GM03348 (cell line): ENCODE data around the gene NXPE3.
"Not testable (repeated sequence)": the region's sequence is repeated elsewhere in the genome, so short reads cannot be mapped to it uniquely, and the experiment has no call there.

Experiments
- DNase-seq: peaks from one replicate; pipeline ENCODE4 v3.0.0; 2012; ENCODE audit warnings: low spot score

The NXPE3 gene

DNA sequence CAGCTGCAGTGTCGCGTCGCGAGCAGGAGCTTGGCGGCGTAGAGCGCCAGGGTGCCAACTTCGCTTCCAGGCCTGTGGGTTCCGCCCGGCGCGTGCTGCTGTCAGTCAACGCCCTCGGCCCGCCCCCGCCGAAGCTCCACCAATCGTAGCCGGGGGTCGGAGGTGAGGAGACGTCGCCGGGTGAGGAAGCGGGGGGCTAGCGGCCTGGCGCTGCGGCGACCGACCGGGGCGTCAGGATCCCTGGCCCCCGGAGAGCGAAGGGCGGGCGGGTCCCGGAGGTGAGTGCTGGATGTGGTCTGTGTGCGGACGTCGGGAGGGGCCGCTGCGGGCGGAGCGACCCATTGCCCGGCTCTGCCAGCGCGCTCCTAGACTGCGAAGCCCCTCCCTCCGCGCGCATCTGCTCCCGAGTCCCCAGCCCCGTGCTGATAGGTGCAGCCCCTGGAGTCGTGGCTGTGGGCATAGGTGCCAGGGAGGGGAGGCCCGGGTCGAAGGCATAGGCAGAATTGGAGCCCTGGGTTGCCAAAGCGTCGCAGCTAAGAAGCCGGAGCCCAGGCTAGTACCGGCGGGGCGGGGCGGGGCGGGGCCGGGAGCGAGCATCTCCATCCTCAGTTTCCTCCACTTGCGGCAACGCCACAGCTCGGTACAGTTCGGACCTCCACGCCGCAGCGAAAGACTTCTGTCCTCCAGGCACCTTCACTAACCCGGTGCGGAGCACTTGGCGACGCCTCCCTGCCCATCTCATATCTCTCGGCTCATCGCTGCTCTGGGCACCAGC, at the start of gene NXPE3:
Gene NXPE3, plus strand, starts transcription at position 165 of the 775 bp plus-strand sequence. CDS start 6,386 bp downstream, outside the sequence.
- DNase-seq, result peak; percentile 96

DNA sequence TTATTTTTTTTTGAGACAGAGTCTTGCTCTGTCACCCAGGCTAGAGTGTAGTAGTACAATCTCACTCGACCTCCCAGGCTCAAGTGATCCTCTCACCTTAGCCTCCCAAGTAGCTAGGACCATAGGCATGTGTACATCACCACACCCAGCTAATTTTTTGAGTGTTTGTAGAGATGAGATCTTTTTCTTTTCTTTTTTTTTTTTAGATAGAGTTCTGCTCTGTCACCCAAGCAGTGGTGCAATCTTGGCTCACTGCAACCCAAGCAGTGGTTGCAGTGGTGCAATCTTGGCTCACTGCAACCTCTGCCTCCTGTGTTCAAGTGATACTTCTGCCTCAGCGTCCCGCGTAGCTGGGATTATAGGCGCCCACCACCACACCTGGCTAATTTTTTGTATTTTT, 49.4 kb upstream of the NXPE3 start:
- DNase-seq, result no peak

DNA sequence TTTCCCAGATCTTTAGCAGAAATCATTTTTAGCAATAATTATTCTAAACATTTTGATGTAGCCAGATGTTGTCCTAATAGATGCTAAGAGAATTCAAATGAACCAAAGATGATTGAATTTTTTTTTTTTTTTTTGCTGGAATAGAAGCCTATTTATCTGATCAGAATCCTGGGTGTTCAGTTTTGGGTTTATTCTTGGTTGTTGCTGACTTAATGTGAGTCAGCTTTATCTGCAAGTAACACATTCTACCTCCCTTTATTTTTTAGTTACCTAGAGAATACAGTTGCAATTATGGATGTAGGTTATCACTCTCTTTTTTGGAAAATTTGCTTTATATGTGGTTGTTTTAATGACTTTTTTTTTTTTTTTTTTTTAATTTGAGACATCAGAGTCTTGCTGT, 48.2 kb upstream of the NXPE3 start:
- DNase-seq, result no peak

DNA sequence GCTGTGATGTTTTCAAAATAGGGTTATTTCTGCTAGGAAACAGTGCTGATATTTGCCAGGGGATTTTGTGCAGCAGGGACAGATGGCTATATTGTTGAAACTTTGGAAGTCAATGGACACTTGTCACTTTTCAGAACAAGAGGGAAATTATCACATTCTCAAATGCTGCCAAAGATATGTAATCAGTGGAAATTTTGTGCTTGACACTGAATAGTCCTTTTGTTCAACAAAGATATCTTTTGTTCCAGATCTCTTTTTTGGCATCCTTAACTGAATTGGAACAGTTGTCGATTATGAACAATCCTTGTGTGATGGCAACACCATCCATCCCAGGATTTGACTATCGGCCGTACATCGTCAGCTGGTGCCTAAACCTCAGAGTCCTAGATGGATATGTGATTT, 46.8 kb upstream of the NXPE3 start:
- no peak for DNase-seq

DNA sequence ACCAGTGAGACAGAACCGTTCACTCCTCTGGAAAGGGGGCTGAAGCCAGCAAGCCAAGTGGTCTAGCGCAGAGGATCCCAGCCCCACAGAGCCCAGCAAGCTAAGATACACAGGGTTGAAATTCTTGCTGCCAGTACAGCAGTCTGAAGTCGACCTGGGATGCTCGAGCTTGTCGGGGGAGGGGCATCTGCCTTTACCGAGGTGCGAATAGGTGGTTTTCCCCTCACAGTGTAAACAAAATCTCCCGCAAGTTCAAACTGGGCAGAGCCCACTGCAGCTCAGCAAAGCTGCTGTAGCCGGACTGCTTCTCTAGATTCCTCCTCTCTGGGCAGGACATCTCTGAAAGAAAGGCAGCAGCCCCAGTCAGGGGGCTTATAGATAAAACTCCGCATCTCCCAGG, 43.2 kb upstream of the NXPE3 start:
- no peak for DNase-seq

DNA sequence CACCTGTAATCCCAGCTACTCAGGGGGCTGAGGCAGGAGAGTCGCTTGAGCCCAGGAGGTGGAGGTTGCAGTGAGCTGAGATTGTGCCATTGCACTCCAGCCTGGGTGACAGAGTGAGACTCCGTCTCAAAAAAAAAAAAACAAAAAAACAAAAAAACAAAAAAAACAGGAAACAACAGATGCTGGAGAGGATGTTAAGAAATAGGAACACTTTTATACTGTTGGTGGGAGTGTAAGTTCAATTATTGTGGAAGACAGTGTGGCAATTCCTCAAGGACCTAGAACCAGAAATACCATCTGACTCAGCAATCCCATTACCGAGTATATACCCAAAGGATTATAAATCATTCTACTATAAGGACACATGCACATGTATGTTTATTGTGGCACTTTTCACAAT, 37.1 kb upstream of the NXPE3 start:
- DNase-seq, result not testable (repeated sequence)

DNA sequence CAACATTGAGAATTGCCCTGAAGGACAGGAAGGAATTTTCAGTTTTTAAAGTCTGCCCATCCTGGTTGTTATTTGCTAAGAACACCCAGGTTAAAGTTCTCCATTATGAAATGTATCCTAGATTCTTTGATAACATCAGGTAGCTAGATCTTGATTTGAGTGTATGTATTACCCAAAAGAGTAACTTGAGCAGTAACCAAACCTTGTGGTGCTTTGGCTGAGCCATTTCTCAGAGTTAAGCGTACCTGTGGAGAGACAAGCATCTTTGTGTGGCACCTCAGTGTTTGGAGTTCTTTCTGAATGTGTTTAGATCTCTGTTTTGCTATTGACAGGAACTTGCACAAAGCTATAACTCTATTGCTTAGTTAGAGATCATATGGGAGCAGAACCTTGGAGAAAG, 34.2 kb upstream of the NXPE3 start:
- no peak for DNase-seq

DNA sequence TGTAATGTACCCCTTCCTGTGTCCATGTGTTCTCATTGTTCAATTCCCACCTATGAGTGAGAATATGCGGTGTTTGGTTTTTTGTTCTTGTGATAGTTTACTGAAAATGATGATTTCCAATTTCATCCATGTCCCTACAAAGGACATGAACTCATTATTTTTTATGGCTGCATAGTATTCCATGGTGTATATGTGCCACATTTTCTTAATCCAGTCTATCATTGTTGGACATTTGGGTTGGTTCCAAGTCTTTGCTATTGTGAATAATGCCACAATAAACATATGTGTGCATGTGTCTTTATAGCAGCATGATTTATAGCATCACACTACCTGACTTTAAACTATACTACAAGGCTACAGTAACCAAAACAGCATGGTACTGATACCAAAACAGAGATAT, 33.1 kb upstream of the NXPE3 start:
- not testable (repeated sequence) for DNase-seq

DNA sequence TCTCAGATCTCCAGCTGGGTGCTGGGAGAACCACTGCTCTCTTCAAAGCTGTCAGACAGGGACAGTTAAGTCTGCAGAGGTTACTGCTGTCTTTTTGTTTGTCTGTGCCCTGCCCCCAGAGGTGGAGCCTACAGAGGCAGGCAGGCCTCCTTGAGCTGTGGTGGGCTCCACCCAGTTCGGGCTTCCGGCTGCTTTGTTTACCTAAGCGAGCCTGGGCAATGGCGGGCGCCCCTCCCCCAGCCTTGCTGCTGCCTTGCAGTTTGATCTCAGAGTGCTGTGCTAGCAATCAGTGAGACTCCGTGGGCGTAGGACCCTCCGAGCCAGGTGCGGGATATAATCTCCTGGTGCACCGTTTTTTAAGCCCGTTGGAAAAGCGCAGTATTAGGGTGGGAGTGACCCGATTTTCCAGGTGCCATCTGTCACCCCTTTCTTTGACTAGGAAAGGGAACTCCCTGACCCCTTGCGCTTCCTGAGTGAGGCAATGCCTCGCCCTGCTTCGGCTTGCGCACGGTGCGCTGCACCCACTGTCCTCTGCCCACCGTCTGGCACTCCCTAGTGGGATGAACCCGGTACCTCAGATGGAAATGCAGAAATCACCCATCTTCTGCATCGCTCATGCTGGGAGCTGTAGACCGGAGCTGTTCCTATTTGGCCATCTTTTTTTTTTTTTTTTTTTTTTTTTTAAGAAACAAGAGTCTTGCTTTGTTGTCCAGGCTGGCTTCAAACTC, 25.5 kb upstream of the NXPE3 start:
- not testable (repeated sequence) for DNase-seq

DNA sequence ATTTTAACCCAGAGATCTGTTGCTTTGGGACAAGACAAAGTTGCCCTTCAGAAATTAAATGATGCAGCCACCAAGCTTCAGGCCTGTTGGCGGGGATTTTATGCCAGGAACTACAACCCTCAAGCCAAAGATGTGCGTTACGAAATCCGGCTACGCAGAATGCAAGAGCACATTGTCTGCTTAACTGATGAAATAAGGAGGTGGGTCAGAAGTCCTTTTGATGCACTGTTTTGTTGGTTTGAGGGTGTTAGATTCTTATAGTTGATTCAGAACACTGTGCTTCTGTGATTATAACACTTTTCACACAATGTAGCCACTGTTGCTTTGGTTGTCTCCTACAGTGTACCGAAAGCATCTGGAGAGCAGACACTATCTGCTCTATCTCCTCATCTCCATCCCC, 20.8 kb upstream of the NXPE3 start:
- DNase-seq, result no peak

DNA sequence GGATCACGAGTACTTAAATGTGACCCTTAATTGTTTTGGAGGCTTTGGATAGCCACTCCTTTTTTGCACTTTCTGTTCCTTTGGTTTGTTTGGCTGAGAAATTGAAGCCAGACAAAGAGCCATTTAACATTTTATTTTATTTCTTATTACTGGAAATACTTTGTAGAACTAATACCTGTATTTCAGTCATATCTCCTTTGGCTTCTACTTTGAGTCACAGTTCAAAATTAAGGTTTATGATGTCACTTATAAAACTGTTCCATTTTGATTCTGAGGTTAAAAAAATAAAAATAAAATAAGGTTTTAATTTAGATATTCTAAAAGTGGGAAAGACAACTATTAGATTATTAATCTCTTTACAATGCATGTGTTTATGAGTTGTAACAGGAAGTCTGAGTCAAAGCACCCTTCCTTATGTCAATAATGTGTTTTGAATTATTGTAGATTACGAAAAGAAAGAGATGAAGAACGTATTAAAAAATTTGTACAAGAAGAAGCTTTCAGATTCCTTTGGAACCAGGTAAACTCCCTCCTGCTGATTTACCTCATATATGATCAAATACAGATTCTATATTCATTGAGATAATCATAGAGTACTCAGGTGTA, 16.9 kb upstream of the NXPE3 start:
- no peak for DNase-seq

DNA sequence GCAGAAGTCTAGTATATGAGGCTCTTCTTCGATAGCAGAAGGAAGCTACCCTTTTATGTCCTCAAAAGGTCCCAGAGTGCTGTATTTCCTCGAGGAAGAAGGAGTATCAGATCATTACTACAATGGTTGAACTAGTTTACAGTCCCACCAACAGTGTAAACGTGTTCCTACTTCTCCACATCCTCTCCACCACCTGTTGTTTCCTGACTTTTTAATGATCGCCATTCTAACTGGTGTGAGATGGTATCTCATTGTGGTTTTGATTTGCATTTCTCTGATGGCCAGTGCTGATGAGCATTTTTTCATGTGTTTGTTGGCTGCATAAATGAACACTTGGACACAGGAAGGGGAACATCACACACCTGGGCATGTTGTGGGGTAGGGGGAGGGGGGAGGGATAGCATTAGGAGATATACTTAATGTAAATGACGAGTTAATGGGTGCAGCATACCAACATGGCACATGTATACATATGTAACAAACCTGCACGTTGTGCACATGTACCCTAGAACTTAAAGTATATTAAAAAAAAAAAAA, 1.2 kb upstream of the NXPE3 start:
- DNase-seq, result not testable (repeated sequence)

DNA sequence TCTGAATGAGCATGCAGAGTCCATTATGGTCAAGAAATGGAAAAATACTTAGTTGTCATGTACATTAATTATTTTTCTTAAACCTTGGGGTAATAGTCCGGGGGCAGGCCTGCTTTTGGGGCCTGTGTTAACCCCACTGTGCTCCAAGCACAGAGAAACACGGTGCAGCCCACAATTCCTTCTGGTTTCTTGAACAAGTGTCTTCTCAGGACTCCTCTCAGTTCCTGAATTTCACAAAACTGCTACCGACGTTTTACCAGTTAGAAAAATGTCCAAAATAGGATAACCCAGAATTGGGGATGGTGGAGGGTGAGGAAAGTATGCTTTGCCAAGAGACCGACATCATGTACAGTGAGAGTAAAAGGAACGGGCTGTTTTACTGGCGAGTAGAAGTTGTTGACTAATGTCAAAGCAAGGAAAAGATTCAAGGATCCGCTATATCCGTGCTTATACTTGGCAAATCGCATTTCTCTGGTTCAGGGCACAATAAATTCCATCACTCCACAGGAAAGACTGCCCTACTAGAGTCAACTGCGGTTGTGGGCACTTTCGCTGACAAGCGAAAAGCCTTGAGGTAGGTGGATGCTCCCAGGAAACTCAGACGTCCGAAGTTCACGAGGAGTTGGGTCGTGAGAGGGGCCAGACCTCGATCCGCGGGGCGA, 495 bp upstream of the NXPE3 start:
- no peak for DNase-seq

DNA sequence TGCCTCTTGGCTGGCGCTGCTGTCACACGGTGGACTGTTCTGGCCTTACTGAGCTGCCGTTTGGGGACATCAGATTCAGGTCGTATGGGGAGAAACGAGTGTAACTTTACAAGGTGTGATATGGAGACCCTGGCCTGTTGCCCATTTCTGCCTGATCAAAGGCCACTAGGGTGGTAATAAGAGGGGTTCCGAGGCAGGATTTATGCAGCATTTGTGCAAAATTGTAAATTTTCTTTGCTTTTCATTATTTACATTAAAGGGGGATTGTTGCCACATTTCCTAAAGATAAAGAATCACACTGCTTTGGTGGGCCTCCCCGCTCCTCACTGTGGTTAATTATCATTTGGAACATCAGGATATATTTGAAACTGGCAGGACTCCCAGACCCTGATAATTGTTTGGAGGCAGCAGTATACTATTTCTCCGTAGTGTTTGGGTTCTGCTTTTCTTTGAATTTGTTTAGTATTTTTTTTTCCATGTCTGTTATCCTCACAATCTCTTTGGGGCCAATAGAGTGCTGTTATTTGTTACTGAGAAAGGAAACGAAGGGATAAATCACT, 891 bp downstream of the NXPE3 start:
- DNase-seq, result no peak

DNA sequence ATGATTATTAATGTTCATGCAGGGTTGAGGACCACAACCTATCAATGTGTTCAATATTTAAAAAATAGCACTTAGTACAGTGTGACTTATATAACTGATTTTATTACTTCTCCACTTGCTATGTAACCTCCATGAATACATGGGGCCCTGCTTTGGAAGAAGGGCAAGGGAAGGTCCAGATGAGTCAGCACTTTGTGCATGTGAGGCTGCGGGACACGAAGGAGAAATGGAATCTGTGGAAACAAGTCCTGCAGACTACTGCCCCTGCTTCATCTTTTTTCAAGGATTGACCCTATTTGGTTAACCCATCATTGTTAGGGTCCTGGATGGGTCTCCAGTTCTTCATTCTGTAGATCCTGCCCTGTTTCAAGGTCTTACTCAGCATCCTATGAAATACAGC, 1.6 kb downstream of the NXPE3 start:
- peak; percentile 77 for DNase-seq

DNA sequence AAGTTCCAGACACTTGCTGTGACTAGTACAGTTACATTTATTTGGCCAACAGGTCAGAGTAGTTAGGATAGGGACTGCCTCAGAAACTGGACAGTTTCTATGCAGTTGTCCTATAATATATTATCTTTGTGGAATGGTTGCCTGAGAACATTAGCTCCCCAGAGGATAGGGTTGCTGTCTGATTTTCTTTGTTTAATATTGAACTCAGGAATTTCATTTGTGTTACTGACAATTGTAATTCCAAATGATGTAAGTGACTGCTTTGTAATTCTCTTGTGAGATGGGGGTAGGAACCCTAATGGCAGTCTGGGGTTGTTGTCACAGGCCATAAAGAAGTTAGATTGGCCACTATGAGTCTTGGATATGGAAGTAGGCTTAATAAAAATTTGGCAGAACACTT, 2.2 kb downstream of the NXPE3 start:
- peak; percentile 14 for DNase-seq

DNA sequence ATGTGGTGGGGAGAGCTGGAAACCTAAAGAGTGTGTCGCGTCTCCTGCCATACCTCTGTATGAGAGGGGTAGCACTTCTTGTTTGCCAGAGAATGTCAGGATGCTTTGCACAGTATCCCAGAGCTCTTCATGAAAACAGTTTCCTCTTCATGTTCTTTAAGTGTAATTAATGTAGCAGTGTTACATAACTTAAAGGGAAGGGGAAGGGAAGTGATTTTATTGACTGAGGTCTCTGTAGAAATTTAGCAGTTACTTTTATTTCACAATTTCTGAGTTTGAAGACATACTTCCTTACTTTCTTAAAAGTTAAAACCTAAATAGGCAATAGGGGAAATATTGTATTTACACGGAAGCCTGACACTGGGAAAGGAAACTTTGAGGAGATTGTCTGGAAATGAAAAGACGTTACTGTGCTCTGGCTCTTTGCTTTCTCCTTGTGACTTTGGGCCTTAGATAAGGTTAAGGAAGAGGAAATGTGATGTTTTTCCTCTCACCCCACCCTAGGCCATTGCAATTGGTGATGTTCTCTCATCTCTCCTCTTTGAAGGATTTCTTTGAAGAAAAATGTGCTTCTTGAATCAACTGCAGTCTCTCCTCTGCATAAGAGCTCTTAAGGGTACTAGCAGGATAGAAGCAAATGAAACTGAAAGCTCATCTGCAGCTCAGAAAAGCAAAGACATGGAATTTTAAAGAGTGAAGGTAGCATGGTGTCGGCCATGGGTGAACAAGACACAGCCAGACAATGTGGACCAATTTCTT, 6.0 kb downstream of the NXPE3 start:
- no peak for DNase-seq

DNA sequence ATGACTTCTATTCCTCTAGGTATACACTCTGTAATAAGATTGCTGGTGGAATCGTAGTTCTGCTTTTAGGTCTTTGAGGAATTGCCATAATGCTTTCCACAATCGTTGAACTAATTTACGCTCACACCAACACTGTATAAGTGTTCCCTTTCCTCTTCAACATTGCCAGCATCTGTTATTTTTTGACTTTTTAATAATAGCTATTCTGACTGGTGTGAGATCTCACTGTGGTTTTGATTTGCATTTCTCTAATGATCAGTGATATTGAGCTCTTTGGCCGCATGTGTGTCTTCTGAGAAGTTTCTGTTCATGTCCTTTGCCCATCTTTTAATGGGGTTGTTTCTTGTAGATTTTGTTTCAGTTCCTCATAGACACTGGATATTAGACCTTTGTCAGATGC, 12.8 kb downstream of the NXPE3 start:
- DNase-seq, result no peak

DNA sequence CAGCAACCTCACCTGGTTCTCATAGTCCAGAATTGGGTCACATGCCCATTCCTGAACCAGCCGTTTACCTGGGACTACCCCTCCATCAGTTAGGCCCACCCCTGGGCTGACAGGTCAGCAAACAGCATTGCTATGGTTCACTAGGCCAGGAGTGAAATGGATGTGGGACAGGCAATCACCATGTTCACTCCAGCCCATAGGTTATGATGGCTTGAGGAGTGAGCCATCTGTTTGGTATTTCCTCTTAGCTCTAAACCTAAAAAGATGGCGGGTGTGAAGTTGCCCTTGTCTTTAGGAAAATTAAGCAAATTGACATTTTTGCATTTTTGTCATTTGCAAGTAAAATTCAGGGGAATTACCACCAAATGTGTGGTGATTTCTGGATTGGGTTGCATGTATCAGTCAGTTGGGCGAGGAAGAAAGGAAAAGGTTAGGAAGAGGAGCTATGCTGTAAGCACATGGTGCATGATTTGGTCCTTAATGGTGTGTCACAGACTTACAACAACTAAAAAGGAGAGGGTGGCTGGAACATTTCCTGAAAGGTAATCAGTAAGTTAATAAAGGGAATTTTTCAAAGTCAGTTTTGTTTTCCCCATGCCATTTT, 17.2 kb downstream of the NXPE3 start:
- no peak for DNase-seq

DNA sequence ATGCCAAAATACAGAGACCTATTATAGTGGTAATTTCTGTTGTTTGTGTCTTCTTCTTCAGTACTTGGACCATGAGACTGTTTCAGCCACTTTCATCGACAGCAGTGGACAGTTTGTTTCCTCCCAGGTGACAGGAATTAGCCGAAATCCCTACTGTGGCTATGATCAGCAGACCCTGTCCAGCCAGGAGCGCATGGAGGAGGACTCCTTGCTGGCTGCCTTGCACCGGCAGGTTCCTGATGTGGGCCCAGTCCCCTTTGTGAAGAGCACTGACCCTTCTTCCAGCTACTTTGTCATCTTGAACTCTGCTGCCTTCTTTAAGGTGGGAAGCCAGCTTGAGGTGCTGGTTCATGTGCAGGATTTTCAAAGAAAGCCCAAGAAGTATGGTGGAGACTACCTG, 22.2 kb downstream of the NXPE3 start:
- no peak for DNase-seq

DNA sequence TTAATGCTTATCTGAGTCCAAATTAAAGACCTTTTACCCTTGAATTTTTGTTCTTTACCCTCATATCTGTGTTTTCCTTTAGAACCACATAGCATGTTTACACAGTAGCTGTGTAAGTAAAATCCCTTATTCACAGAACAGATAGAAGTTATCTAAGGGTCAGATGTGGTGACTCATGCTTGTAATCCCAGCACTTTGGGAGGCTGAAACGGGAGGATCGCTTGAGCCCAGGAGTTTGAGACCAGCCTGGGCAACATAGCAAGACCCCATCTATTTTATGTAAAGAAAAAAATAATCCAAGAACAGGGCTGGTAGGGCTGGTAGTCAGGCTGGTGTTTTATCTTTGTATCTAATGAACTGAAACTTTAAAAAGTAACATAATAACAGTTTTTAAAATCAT, 23.2 kb downstream of the NXPE3 start:
- no peak for DNase-seq
